Hepatocyte (in vitro differentiated cells): ENCODE data around the gene SH3BGRL2. TPM values are rescaled to one million over a fixed set of nuclear protein-coding genes. Genes with fewer than 3 reads are reported as not detected.

Experiments used
- DNase-seq: peaks from one replicate; pipeline ENCODE4 v3.0.0-alpha.2; 2016; ENCODE audit warnings: low spot score
- H2AFZ ChIP-seq: fragments of 200-600 bp; sonication (generic); 2 replicates; pipeline ENCODE4 v1.6.0; 2016; ENCODE audit warnings: antibody characterized with exemption, mild to moderate bottlenecking
- H3K27ac ChIP-seq: fragments of 200-600 bp; sonication (generic); 2 replicates; pipeline ENCODE4 v1.5.1; 2016; ENCODE audit warnings: mild to moderate bottlenecking
- H3K27me3 ChIP-seq: fragments of 200-600 bp; sonication (generic); 2 replicates; pipeline ENCODE4 v1.6.1; 2016
- H3K36me3 ChIP-seq: fragments of 200-600 bp; sonication (generic); replicated peaks from 2 replicates; pipeline ENCODE4 v1.5.1; 2016; ENCODE audit warnings: low read depth; ENCODE audit not compliant: insufficient read depth
- H3K4me1 ChIP-seq: fragments of 200-600 bp; sonication (generic); 2 replicates; pipeline ENCODE4 v1.5.1; 2016; ENCODE audit warnings: mild to moderate bottlenecking, moderate library complexity; ENCODE audit not compliant: insufficient read depth
- H3K4me2 ChIP-seq: fragments of 200-600 bp; sonication (generic); 2 replicates; pipeline ENCODE4 v1.6.0; 2016
- H3K4me3 ChIP-seq: fragments of 200-600 bp; sonication (generic); 2 replicates; pipeline ENCODE4 v1.5.1; 2016; ENCODE audit warnings: mild to moderate bottlenecking
- H3K79me2 ChIP-seq: fragments of 200-600 bp; sonication (generic); 2 replicates; pipeline ENCODE4 v1.6.0; 2017; ENCODE audit warnings: mild to moderate bottlenecking
- H3K9me2 ChIP-seq: fragments of 200-600 bp; sonication (generic); replicated peaks from 2 replicates; pipeline ENCODE4 v1.6.0; 2017; ENCODE audit warnings: mild to moderate bottlenecking; ENCODE audit not compliant: insufficient read depth
- H3K9me3 ChIP-seq: fragments of 200-600 bp; sonication (generic); 2 replicates; pipeline ENCODE4 v1.5.1; 2016; ENCODE audit warnings: low read depth, mild to moderate bottlenecking
- H4K20me1 ChIP-seq: fragments of 200-600 bp; sonication (generic); 2 replicates; pipeline ENCODE4 v1.6.0; 2016; ENCODE audit warnings: mild to moderate bottlenecking; ENCODE audit not compliant: insufficient read depth, poor library complexity, severe bottlenecking
- CTCF ChIP-seq: fragments of 200-600 bp; sonication (generic); IDR thresholded peaks from 2 replicates; pipeline ENCODE4 v1.5.1; 2016; ENCODE audit warnings: antibody characterized with exemption, mild to moderate bottlenecking; ENCODE audit not compliant: poor library complexity
- EZH2 ChIP-seq: fragments of 200-600 bp; sonication (generic); IDR thresholded peaks from 2 replicates; pipeline ENCODE4 v1.6.1; 2016; ENCODE audit warnings: antibody characterized with exemption, mild to moderate bottlenecking, borderline replicate concordance
- EZH2phosphoT487 ChIP-seq: fragments of 200-600 bp; sonication (generic); IDR thresholded peaks from one replicate; pipeline ENCODE4 v1.6.1; 2018; ENCODE audit warnings: antibody characterized with exemption, mild to moderate bottlenecking, low read depth, moderate library complexity; ENCODE audit not compliant: unreplicated experiment, severe bottlenecking
- WGBS: methylation state at CpG from one replicate; pipeline ENCODE4 v1.1.6; 2016; ENCODE audit warnings: low lambda C conversion rate; ENCODE audit errors: missing lambda C conversion rate; 5-methylcytosine and 5-hydroxymethylcytosine counted together
- polyA plus RNA-seq: library from polyadenylated mRNA; unstranded; fragments of >200 nt; fragmentation: Nextera tagmentation; extraction: Ambion mirVana; gene quantifications from 2 replicates; pipeline ENCODE4 v1.2.1, GENCODE V29; 2016
- total RNA-seq: library from RNA; depleted of rRNA; stranded (reverse); fragments of >200 nt; gene quantifications from 2 replicates; pipeline ENCODE4 v1.2.3, GENCODE V29; 2014

SH3BGRL2 gene
- total and polyA plus RNA-seq, 2 experiments from 2014 or later: 24.1 to 71.4 TPM

GRCh38 chr6:79600313-79600712, 30.8 kb upstream of the SH3BGRL2 start:
- Histone ChIP-seq H3K4me2 (peak overlapping the region; percentile 69), H4K20me1 (no peaks in the 10 kb centered on the region), H3K79me2 (no peaks in the 10 kb centered on the region), H3K9me3 (no peaks in the 10 kb centered on the region), H3K36me3 (no peaks in the 10 kb centered on the region), H3K4me3 (no peak overlapping the region), H3K27ac (peak overlapping the region; percentile 80), H3K9me2 (no peaks in the 10 kb centered on the region), H3K4me1 (peaks cover 22% of the 10 kb centered on the region), H2AFZ (no peak overlapping the region), H3K27me3 (no peaks in the 10 kb centered on the region)
- no peak for DNase-seq
- no peak for TF ChIP-seq CTCF
- no peak for TF ChIP-seq EZH2
- no peak for TF ChIP-seq EZH2phosphoT487
- 65% methylated on average over 3 of the region's 3 CpGs for WGBS

DNA sequence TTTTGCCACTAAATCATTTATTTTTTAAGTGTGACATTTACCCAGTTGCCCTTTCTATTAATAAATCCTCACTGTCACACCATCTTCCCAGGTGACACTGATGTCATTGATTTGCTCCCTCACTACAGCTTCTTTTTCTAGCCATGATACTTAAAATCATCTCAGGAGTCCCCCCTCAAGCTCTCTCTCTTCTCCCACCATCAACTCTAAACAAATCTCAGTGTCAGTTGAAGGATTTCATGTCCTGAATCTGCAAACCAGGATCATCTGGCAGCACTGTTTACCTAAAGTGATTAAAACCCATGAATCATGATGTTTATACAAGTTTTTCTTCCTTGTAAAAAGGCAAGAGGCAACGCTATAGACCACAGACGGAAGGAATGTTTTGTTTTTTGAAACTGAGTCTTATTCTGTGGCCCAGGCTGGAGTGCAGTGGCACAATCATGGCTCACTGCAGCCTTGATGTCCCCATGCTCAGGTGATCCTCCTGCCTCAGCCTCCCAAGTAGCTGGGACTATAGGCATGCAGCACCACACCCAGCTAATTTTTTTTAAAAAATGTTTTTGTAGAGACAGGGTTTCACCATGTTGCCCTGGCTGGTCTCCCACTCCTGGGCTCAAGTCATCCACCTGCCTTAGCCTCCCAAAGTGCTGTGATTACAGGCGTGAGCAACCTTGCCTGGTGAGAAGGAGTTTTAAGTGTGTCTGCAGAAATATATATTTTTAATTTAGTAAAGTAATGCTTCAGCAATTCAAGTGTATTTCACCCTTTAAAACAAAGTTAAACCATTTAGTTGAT, 30.1 kb upstream of the SH3BGRL2 start:
- Histone ChIP-seq H3K9me2 (no peaks in the 10 kb centered on the region), H3K4me3 (no peak overlapping the region), H3K27me3 (no peaks in the 10 kb centered on the region), H3K9me3 (no peaks in the 10 kb centered on the region), H3K4me1 (peaks cover 22% of the 10 kb centered on the region), H3K4me2 (peak overlapping the region; percentile 69), H4K20me1 (no peaks in the 10 kb centered on the region), H3K27ac (peak overlapping the region; percentile 80), H3K36me3 (no peaks in the 10 kb centered on the region), H3K79me2 (no peaks in the 10 kb centered on the region), H2AFZ (no peak overlapping the region)
- peak; percentile 57 for DNase-seq
- WGBS: 34% methylated on average over 3 of the region's 3 CpGs
- TF ChIP-seq EZH2phosphoT487 (peak; percentile 52), CTCF (no peak)

DNA sequence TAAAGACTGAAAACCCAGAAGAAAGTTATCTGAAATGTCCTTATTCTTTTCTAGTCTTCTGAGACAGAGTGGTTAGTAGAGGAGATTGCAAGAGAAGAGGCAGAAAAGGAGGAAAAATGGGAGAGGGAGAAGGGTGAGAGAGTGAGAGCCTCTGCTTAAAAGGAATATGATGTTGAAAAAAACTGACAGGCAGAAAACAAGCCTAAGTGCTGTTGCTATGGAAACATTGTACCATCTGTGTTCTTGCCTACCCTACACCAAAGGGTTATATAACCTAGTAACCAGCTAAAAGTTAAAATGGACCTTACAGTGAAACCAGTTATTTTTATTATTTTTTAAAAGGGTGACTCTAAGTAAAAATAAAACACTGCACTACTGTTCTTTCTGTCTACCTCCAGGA, 28.3 kb upstream of the SH3BGRL2 start:
- Histone ChIP-seq H3K4me2 (no peak overlapping the region), H3K9me3 (no peaks in the 10 kb centered on the region), H3K79me2 (no peaks in the 10 kb centered on the region), H3K4me3 (no peak overlapping the region), H2AFZ (no peak overlapping the region), H4K20me1 (no peaks in the 10 kb centered on the region), H3K4me1 (peaks cover 36% of the 10 kb centered on the region), H3K27ac (no peak overlapping the region), H3K27me3 (no peaks in the 10 kb centered on the region), H3K36me3 (no peaks in the 10 kb centered on the region), H3K9me2 (no peaks in the 10 kb centered on the region)
- TF ChIP-seq EZH2phosphoT487: no peak
- DNase-seq: no peak

- Histone ChIP-seq H3K4me1 (peaks cover 50% of the 10 kb centered on the region), H3K79me2 (no peaks in the 10 kb centered on the region), H4K20me1 (no peaks in the 10 kb centered on the region), H3K27ac (peak overlapping the region; percentile 71), H3K4me3 (no peak overlapping the region), H3K9me2 (no peaks in the 10 kb centered on the region), H3K36me3 (no peaks in the 10 kb centered on the region), H3K27me3 (no peaks in the 10 kb centered on the region), H3K9me3 (no peaks in the 10 kb centered on the region), H3K4me2 (no peak overlapping the region), H2AFZ (no peak overlapping the region)
- TF ChIP-seq CTCF: no peak
- TF ChIP-seq EZH2phosphoT487: no peak
- TF ChIP-seq EZH2: no peak
- peak; percentile 63 for DNase-seq
- 75% methylated on average over 4 of the region's 4 CpGs for WGBS
These were observed 26.5 kb upstream of the SH3BGRL2 start for GRCh38 chr6:79604583-79605037.
